HG03521 (cell line): ENCODE measurements around the gene PRR23E.

Experiments used
- ATAC-seq: cut with Tn5 transposase; IDR thresholded peaks from one replicate; pipeline ENCODE4 v1.9.1; 2021; ENCODE audit warnings: mild to moderate bottlenecking, moderate library complexity; ENCODE audit not compliant: unreplicated experiment

Gene PRR23E

GRCh38 chr3:127207727-127208482 lies 15.0 kb downstream of the PRR23E start:
- ATAC-seq = no peak

- ATAC-seq = no peak
Measured at GRCh38 chr3:127208483-127209100, 15.7 kb downstream of the PRR23E start.

GRCh38 chr3:127209155-127209839 lies 16.4 kb downstream of the PRR23E start:
- no peak for ATAC-seq

GRCh38 chr3:127209840-127210653 lies 17.1 kb downstream of the PRR23E start:
- ATAC-seq = no peak

GRCh38 chr3:127210654-127210943 lies 17.7 kb downstream of the PRR23E start:
- ATAC-seq = no peak

- ATAC-seq = no peak
Measured at GRCh38 chr3:127211118-127212060, 18.5 kb downstream of the PRR23E start.

- ATAC-seq = no peak
Measured at GRCh38 chr3:127212231-127212630, 19.3 kb downstream of the PRR23E start.

GRCh38 chr3:127212711-127213110 lies 19.8 kb downstream of the PRR23E start:
- ATAC-seq = no peak

GRCh38 chr3:127213381-127213918 lies 20.5 kb downstream of the PRR23E start:
- no peak for ATAC-seq

GRCh38 chr3:127214975-127215374 lies 22.0 kb downstream of the PRR23E start:
- no peak for ATAC-seq

GRCh38 chr3:127215714-127216414 lies 22.9 kb downstream of the PRR23E start:
- ATAC-seq = no peak

- ATAC-seq = no peak
Measured at GRCh38 chr3:127216415-127217261, 23.7 kb downstream of the PRR23E start.

GRCh38 chr3:127217596-127218453 lies 24.9 kb downstream of the PRR23E start:
- no peak for ATAC-seq

GRCh38 chr3:127218454-127218922 lies 25.6 kb downstream of the PRR23E start:
- ATAC-seq = no peak

- no peak for ATAC-seq
Measured at GRCh38 chr3:127220497-127220896, 27.6 kb downstream of the PRR23E start.

- ATAC-seq = no peak
Measured at GRCh38 chr3:127221037-127221436, 28.1 kb downstream of the PRR23E start.

GRCh38 chr3:127221446-127222035 lies 28.6 kb downstream of the PRR23E start:
- no peak for ATAC-seq
